HG03139 (cell line): ENCODE measurements around the gene ARG2.

Experiments used
- ATAC-seq: cut with Tn5 transposase; IDR thresholded peaks from one replicate; pipeline ENCODE4 v1.9.1; 2021; ENCODE audit not compliant: unreplicated experiment

The ARG2 gene

GRCh38 chr14:67679006-67679405, 59.3 kb downstream of the ARG2 start:
- no peak for ATAC-seq

- peak; percentile 71 for ATAC-seq
These were observed 60.4 kb downstream of the ARG2 start for GRCh38 chr14:67680121-67680602.

GRCh38 chr14:67680941-67681340, 61.2 kb downstream of the ARG2 start:
- no peak for ATAC-seq

GRCh38 chr14:67683842-67684241, 64.1 kb downstream of the ARG2 start:
- ATAC-seq: no peak

- ATAC-seq: no peak
These were observed 70.3 kb downstream of the ARG2 start for GRCh38 chr14:67690011-67690410.

- peak; percentile 90 for ATAC-seq
These were observed 75.2 kb downstream of the ARG2 start for GRCh38 chr14:67694791-67695393.

- peak; percentile 79 for ATAC-seq
These were observed 75.8 kb downstream of the ARG2 start, which contains the start of gene RDH11 for GRCh38 chr14:67695394-67695949. Gene RDH11 (minus strand): TSS chr14:67695764. CDS start chr14:67695703, 61 bp downstream.

GRCh38 chr14:67697006-67697405, 77.3 kb downstream of the ARG2 start:
- ATAC-seq: no peak

GRCh38 chr14:67698179-67698578, 78.5 kb downstream of the ARG2 start:
- ATAC-seq: no peak
